Mesothelial cell of epicardium (in vitro differentiated cells): Measurements from ENCODE around the gene FCHSD1. TPM values are rescaled to one million over a fixed set of nuclear protein-coding genes. Genes with fewer than 3 reads are reported as not detected.

Source experiments
- DNase-seq, 2 experiments: peaks; one replicate each; pipeline ENCODE4 v3.0.0; 2021; ENCODE audit warnings: low spot score in 2 of 2; ENCODE audit not compliant: unreplicated experiment in 2 of 2
- H3K27ac Mint-ChIP-seq: 2 replicates; pipeline ENCODE4 v1.8.0; 2021; ENCODE audit warnings: mixed read lengths
- H3K27me3 Mint-ChIP-seq: 2 replicates; pipeline ENCODE4 v1.8.0; 2021; ENCODE audit warnings: low read depth, mixed read lengths
- H3K36me3 Mint-ChIP-seq: 2 replicates; pipeline ENCODE4 v1.8.0; 2021; ENCODE audit warnings: mixed read lengths
- H3K4me1 Mint-ChIP-seq: 2 replicates; pipeline ENCODE4 v1.8.0; 2021; ENCODE audit warnings: mixed read lengths
- H3K4me3 Mint-ChIP-seq: 2 replicates; pipeline ENCODE4 v1.8.0; 2021; ENCODE audit warnings: mild to moderate bottlenecking, moderate library complexity, mixed read lengths
- H3K9me3 Mint-ChIP-seq: 2 replicates; pipeline ENCODE4 v1.8.0; 2021; ENCODE audit warnings: mixed read lengths
- CTCF ChIP-seq: fragments of 200-600 bp; sonication (generic); IDR thresholded peaks from one replicate; pipeline ENCODE4 v1.5.0; 2021; ENCODE audit warnings: antibody characterized with exemption; ENCODE audit not compliant: unreplicated experiment
- total RNA-seq: library from RNA; stranded (reverse); gene quantifications from 3 replicates; pipeline ENCODE4 v1.2.1, GENCODE V29; 2021

Gene FCHSD1
- total RNA-seq, 1 donor from 2014 or later: 48.6 TPM

GRCh38 chr5:141608046-141608445, 43.2 kb downstream of the FCHSD1 start:
- Mint-ChIP-seq H3K9me3 (no peaks in the 10 kb centered on the region), H3K36me3 (no peaks in the 10 kb centered on the region), H3K4me1 (peaks cover 16% of the 10 kb centered on the region), H3K27me3 (no peaks in the 10 kb centered on the region), H3K27ac (no peak overlapping the region), H3K4me3 (no peak overlapping the region)
- no peak for DNase-seq
- TF ChIP-seq CTCF: no peak

- peaks cover 16% of the 10 kb centered on the region for H3K4me1 Mint-ChIP-seq
- no peak overlapping the region for H3K4me3 Mint-ChIP-seq
- H3K36me3 Mint-ChIP-seq: no peaks in the 10 kb centered on the region
- no peak for DNase-seq
- H3K9me3 Mint-ChIP-seq: no peaks in the 10 kb centered on the region
- TF ChIP-seq CTCF: no peak
- no peak overlapping the region for H3K27ac Mint-ChIP-seq
- no peaks in the 10 kb centered on the region for H3K27me3 Mint-ChIP-seq
These were observed 45.5 kb downstream of the FCHSD1 start for GRCh38 chr5:141605523-141606277.

GRCh38 chr5:141603923-141604717, 47.1 kb downstream of the FCHSD1 start:
- Mint-ChIP-seq H3K4me1 (peaks cover 16% of the 10 kb centered on the region), H3K4me3 (no peak overlapping the region), H3K36me3 (no peaks in the 10 kb centered on the region), H3K27ac (peak overlapping the region; percentile 18), H3K27me3 (no peaks in the 10 kb centered on the region), H3K9me3 (no peaks in the 10 kb centered on the region)
- DNase-seq: no peak
- no peak for TF ChIP-seq CTCF

GRCh38 chr5:141602606-141603005, 48.6 kb downstream of the FCHSD1 start:
- Mint-ChIP-seq H3K4me3 (no peak overlapping the region), H3K27me3 (no peaks in the 10 kb centered on the region), H3K9me3 (no peaks in the 10 kb centered on the region), H3K4me1 (peaks cover 14% of the 10 kb centered on the region), H3K27ac (no peak overlapping the region), H3K36me3 (no peaks in the 10 kb centered on the region)
- TF ChIP-seq CTCF: no peak
- DNase-seq: no peak

- Mint-ChIP-seq H3K9me3 (peaks cover 10% of the 10 kb centered on the region), H3K36me3 (peaks cover 2% of the 10 kb centered on the region), H3K27me3 (no peaks in the 10 kb centered on the region), H3K4me3 (no peak overlapping the region), H3K27ac (no peak overlapping the region), H3K4me1 (no peaks in the 10 kb centered on the region)
- no peak for DNase-seq
- no peak for TF ChIP-seq CTCF
These were observed 52.5 kb downstream of the FCHSD1 start for GRCh38 chr5:141598391-141599345.
